Stimulated activated naive B cell treated with anti-CD40 and anti-IgM and Interleukin-4, amounts not matched to agents 10 μg/mL and 1 μg/mL and 100 μg/mL, for 72 hours (primary cell): Measurements from ENCODE around the gene POC1A.
A peak's percentile ranks its signal among the peaks of the same experiment; 100 is the strongest.

Experiments used
- ATAC-seq, 2 donors: fragments of 150-1000 bp; cut with Tn5 transposase; replicated peaks; 2 replicates each; pipeline ENCODE4 v1.10.0; 2021; ENCODE audit warnings: moderate library complexity in 1 of 2
- DNase-seq: peaks from one replicate; pipeline ENCODE4 v3.0.0; 2021
- H3K27ac Mint-ChIP-seq: one replicate; pipeline ENCODE4 v1.8.0; 2022; ENCODE audit warnings: mild to moderate bottlenecking, mixed read lengths
- H3K27me3 Mint-ChIP-seq, 2 donors: one replicate each; pipeline ENCODE4 v1.8.0; 2022; ENCODE audit warnings: mixed read lengths in 2 of 2
- H3K36me3 Mint-ChIP-seq, 2 donors: one replicate each; pipeline ENCODE4 v1.8.0; 2022; ENCODE audit warnings: mixed read lengths in 2 of 2, mild to moderate bottlenecking in 1 of 2
- H3K4me1 Mint-ChIP-seq, 2 donors: one replicate each; pipeline ENCODE4 v1.8.0; 2022; ENCODE audit warnings: mixed read lengths in 2 of 2, mild to moderate bottlenecking in 1 of 2
- H3K4me3 Mint-ChIP-seq, 2 donors: one replicate each; pipeline ENCODE4 v1.8.0; 2022; ENCODE audit warnings: mild to moderate bottlenecking in 2 of 2, mixed read lengths in 2 of 2, moderate library complexity in 1 of 2
- H3K9me3 Mint-ChIP-seq, 2 donors: one replicate each; pipeline ENCODE4 v1.8.0; 2022; ENCODE audit warnings: mixed read lengths in 2 of 2, mild to moderate bottlenecking in 1 of 2

The POC1A gene

GRCh38 chr3:52087731-52088130 is 66.5 kb downstream of the POC1A start:
- Mint-ChIP-seq H3K4me1 (peaks cover 23 to 26% of the 10 kb centered on the region in 2 donors), H3K9me3 (no peaks in the 10 kb centered on the region), H3K27ac (no peak overlapping the region), H3K4me3 (no peak overlapping the region), H3K36me3 (no peaks in the 10 kb centered on the region), H3K27me3 (no peaks in the 10 kb centered on the region)
- ATAC-seq: no peak
- no peak for DNase-seq

- peaks cover 23 to 26% of the 10 kb centered on the region in 2 donors for H3K4me1 Mint-ChIP-seq
These were observed 67.1 kb downstream of the POC1A start for GRCh38 chr3:52086976-52087663.

GRCh38 chr3:52086461-52086860 is 67.8 kb downstream of the POC1A start:
- no peak overlapping the region for H3K27ac Mint-ChIP-seq
- no peaks in the 10 kb centered on the region for H3K9me3 Mint-ChIP-seq
- no peaks in the 10 kb centered on the region for H3K27me3 Mint-ChIP-seq
- no peak overlapping the region for H3K4me3 Mint-ChIP-seq
- DNase-seq (no peak), ATAC-seq (no peak)
- peaks cover 21 to 26% of the 10 kb centered on the region in 2 donors for H3K4me1 Mint-ChIP-seq
- H3K36me3 Mint-ChIP-seq: no peaks in the 10 kb centered on the region

More at GRCh38 chr3:52086976-52087663, 67.1 kb downstream of the POC1A start:
- H3K4me3 Mint-ChIP-seq: no peak overlapping the region
- no peak for ATAC-seq
- no peak for DNase-seq
- no peaks in the 10 kb centered on the region for H3K9me3 Mint-ChIP-seq
- no peaks in the 10 kb centered on the region for H3K27me3 Mint-ChIP-seq
- no peaks in the 10 kb centered on the region for H3K36me3 Mint-ChIP-seq
- H3K27ac Mint-ChIP-seq: peak overlapping the region; percentile 62

- Mint-ChIP-seq H3K4me3 (peak overlapping the region in 1 of 2 donors; percentile 14), H3K4me1 (peaks cover 21 to 26% of the 10 kb centered on the region in 2 donors), H3K27me3 (no peaks in the 10 kb centered on the region), H3K9me3 (no peaks in the 10 kb centered on the region), H3K36me3 (no peaks in the 10 kb centered on the region), H3K27ac (peak overlapping the region; percentile 33)
- DNase-seq (no peak), ATAC-seq (peak; percentile 64 to 69)
These were observed 68.4 kb downstream of the POC1A start for GRCh38 chr3:52085681-52086282.

GRCh38 chr3:52084954-52085680 is 69.1 kb downstream of the POC1A start:
- H3K27ac Mint-ChIP-seq: no peak overlapping the region
- H3K36me3 Mint-ChIP-seq: no peaks in the 10 kb centered on the region
- H3K27me3 Mint-ChIP-seq: no peaks in the 10 kb centered on the region
- no peaks in the 10 kb centered on the region for H3K9me3 Mint-ChIP-seq
- no peak for DNase-seq
- no peak overlapping the region for H3K4me3 Mint-ChIP-seq
- peaks cover 21 to 26% of the 10 kb centered on the region in 2 donors for H3K4me1 Mint-ChIP-seq
- ATAC-seq: no peak

GRCh38 chr3:52084216-52084945 is 69.8 kb downstream of the POC1A start:
- H3K4me3 Mint-ChIP-seq: no peak overlapping the region
- no peaks in the 10 kb centered on the region for H3K27me3 Mint-ChIP-seq
- DNase-seq (no peak), ATAC-seq (no peak)
- H3K27ac Mint-ChIP-seq: no peak overlapping the region
- H3K36me3 Mint-ChIP-seq: no peaks in the 10 kb centered on the region
- H3K9me3 Mint-ChIP-seq: no peaks in the 10 kb centered on the region
- H3K4me1 Mint-ChIP-seq: peaks cover 21 to 26% of the 10 kb centered on the region in 2 donors

- Mint-ChIP-seq H3K36me3 (no peaks in the 10 kb centered on the region), H3K27me3 (no peaks in the 10 kb centered on the region), H3K4me3 (no peak overlapping the region), H3K4me1 (peaks cover 21 to 26% of the 10 kb centered on the region in 2 donors), H3K9me3 (no peaks in the 10 kb centered on the region), H3K27ac (no peak overlapping the region)
- ATAC-seq (no peak), DNase-seq (no peak)
These were observed 70.6 kb downstream of the POC1A start for GRCh38 chr3:52083556-52084087.

GRCh38 chr3:52082951-52083350 is 71.3 kb downstream of the POC1A start:
- no peaks in the 10 kb centered on the region for H3K9me3 Mint-ChIP-seq
- no peak for ATAC-seq
- H3K36me3 Mint-ChIP-seq: no peaks in the 10 kb centered on the region
- peaks cover 21 to 26% of the 10 kb centered on the region in 2 donors for H3K4me1 Mint-ChIP-seq
- no peaks in the 10 kb centered on the region for H3K27me3 Mint-ChIP-seq
- no peak for DNase-seq
- no peak overlapping the region for H3K4me3 Mint-ChIP-seq
- H3K27ac Mint-ChIP-seq: no peak overlapping the region

- Mint-ChIP-seq H3K27ac (no peak overlapping the region), H3K9me3 (no peaks in the 10 kb centered on the region), H3K4me3 (no peak overlapping the region), H3K36me3 (no peaks in the 10 kb centered on the region), H3K27me3 (no peaks in the 10 kb centered on the region), H3K4me1 (peaks cover 7 to 8% of the 10 kb centered on the region in 2 donors)
- DNase-seq (no peak), ATAC-seq (no peak)
These were observed 73.1 kb downstream of the POC1A start for GRCh38 chr3:52080830-52081719.

- Mint-ChIP-seq H3K27me3 (no peaks in the 10 kb centered on the region), H3K4me1 (no peaks in the 10 kb centered on the region), H3K27ac (no peak overlapping the region), H3K36me3 (no peaks in the 10 kb centered on the region), H3K4me3 (no peak overlapping the region), H3K9me3 (no peaks in the 10 kb centered on the region)
- DNase-seq: no peak
- no peak for ATAC-seq
These were observed 74.3 kb downstream of the POC1A start for GRCh38 chr3:52079958-52080357.

GRCh38 chr3:52078781-52079560 is 75.3 kb downstream of the POC1A start:
- H3K9me3 Mint-ChIP-seq: no peaks in the 10 kb centered on the region
- no peak overlapping the region for H3K27ac Mint-ChIP-seq

GRCh38 chr3:52077925-52078324 is 76.3 kb downstream of the POC1A start:
- H3K4me1 Mint-ChIP-seq: no peaks in the 10 kb centered on the region
- ATAC-seq (no peak), DNase-seq (no peak)
- H3K4me3 Mint-ChIP-seq: no peak overlapping the region
- H3K27me3 Mint-ChIP-seq: no peaks in the 10 kb centered on the region
- no peak overlapping the region for H3K27ac Mint-ChIP-seq
- H3K9me3 Mint-ChIP-seq: no peaks in the 10 kb centered on the region
- H3K36me3 Mint-ChIP-seq: peaks cover 0 to 3% of the 10 kb centered on the region in 2 donors

More at GRCh38 chr3:52078781-52079560, 75.3 kb downstream of the POC1A start:
- no peaks in the 10 kb centered on the region for H3K27me3 Mint-ChIP-seq
- H3K4me3 Mint-ChIP-seq: no peak overlapping the region
- no peak for DNase-seq
- ATAC-seq: no peak
- peaks cover 0 to 3% of the 10 kb centered on the region in 2 donors for H3K36me3 Mint-ChIP-seq
- no peaks in the 10 kb centered on the region for H3K4me1 Mint-ChIP-seq
